A172 (cell line): ENCODE results near the gene MRPL11. TPM values are rescaled to one million over a fixed set of nuclear protein-coding genes. Genes with fewer than 3 reads are reported as not detected.

Experiments
- DNase-seq: peaks from one replicate; pipeline ENCODE4 v3.0.0-alpha.2; 2015; ENCODE audit warnings: low spot score
- total RNA-seq: library from RNA; depleted of rRNA; stranded (reverse); fragments of >200 nt; shearing (Covaris generic); gene quantifications from 2 replicates; pipeline ENCODE4 v1.2.3, GENCODE V29; 2014; rRNA removed

The MRPL11 gene
- 80.0 and 127 TPM in 2 replicates for total RNA-seq

- peak; percentile 90 for DNase-seq
Observed at GRCh38 chr11:66438504-66439466, at the start of gene MRPL11. Gene MRPL11 (minus strand): TSS chr11:66438848. CDS start chr11:66438754, 94 bp downstream.

- no peak for DNase-seq
Observed at GRCh38 chr11:66484806-66485380, 46.2 kb upstream of the MRPL11 start.

- peak; percentile 92 for DNase-seq
Observed at GRCh38 chr11:66480117-66480938, 41.7 kb upstream of the MRPL11 start, which contains the start of gene DPP3. Gene DPP3 (plus strand): TSS chr11:66480434. CDS start chr11:66482201, 1,767 bp downstream.

GRCh38 chr11:66479394-66480116 lies 40.9 kb upstream of the MRPL11 start:
- DNase-seq = peak; percentile 22

GRCh38 chr11:66478729-66479393 lies 40.2 kb upstream of the MRPL11 start:
- no peak for DNase-seq

GRCh38 chr11:66477263-66478201 lies 38.9 kb upstream of the MRPL11 start:
- DNase-seq = no peak

GRCh38 chr11:66476841-66477251 lies 38.2 kb upstream of the MRPL11 start:
- no peak for DNase-seq

- no peak for DNase-seq
Observed at GRCh38 chr11:66476173-66476840, 37.7 kb upstream of the MRPL11 start.

- DNase-seq = no peak
Observed at GRCh38 chr11:66475349-66476172, 36.9 kb upstream of the MRPL11 start.

- no peak for DNase-seq
Observed at GRCh38 chr11:66473608-66474515, 35.2 kb upstream of the MRPL11 start.

- no peak for DNase-seq
Observed at GRCh38 chr11:66473167-66473566, 34.5 kb upstream of the MRPL11 start.

- no peak for DNase-seq
Observed at GRCh38 chr11:66472054-66472453, 33.4 kb upstream of the MRPL11 start.

- no peak for DNase-seq
Observed at GRCh38 chr11:66471142-66471541, 32.5 kb upstream of the MRPL11 start.

- DNase-seq = no peak
Observed at GRCh38 chr11:66470015-66470414, 31.4 kb upstream of the MRPL11 start.

- DNase-seq = no peak
Observed at GRCh38 chr11:66469441-66469840, 30.8 kb upstream of the MRPL11 start.

- no peak for DNase-seq
Observed at GRCh38 chr11:66468691-66469090, 30.0 kb upstream of the MRPL11 start.

- DNase-seq = no peak
Observed at GRCh38 chr11:66467756-66468155, 29.1 kb upstream of the MRPL11 start.
